CD14-positive monocyte (primary cell): ENCODE data around the gene SLC25A17. TPM values are rescaled to one million over a fixed set of nuclear protein-coding genes. Genes with fewer than 3 reads are reported as not detected.

ENCODE experiments used
- DNase-seq, 3 donors: peaks; one replicate each; pipeline ENCODE4 v3.0.0-alpha.2; 2011 to 2022
- H2AFZ ChIP-seq: 2 replicates; pipeline ENCODE4 v1.6.0; 2012; ENCODE audit warnings: mild to moderate bottlenecking, low read depth, low read length, inconsistent platforms; ENCODE audit not compliant: insufficient read depth, poor library complexity, severe bottlenecking
- H3K27ac ChIP-seq, 2 donors: 1 replicate in 1 of 2; 2 replicates in 1 of 2; pipeline ENCODE4 v1.5.1; 2012 to 2013; ENCODE audit warnings: low read length in 2 of 2, control low read depth in 1 of 2, inconsistent platforms in 1 of 2, low read depth in 1 of 2, mild to moderate bottlenecking in 1 of 2
- H3K27me3 ChIP-seq, 2 donors: one replicate each; pipeline versions ENCODE4 v1.6.0 to v1.6.1; 2011 to 2013; ENCODE audit warnings: low read length in 2 of 2; ENCODE audit not compliant: control insufficient read depth in 2 of 2, insufficient read depth in 2 of 2
- H3K36me3 ChIP-seq, 2 donors: replicated peaks in 1 of 2; 1 replicate in 1 of 2; 2 replicates in 1 of 2; pipeline versions ENCODE4 v1.5.1 to v1.6.1; 2012 to 2013; ENCODE audit warnings: low read length in 2 of 2, control low read depth in 1 of 2, inconsistent platforms in 1 of 2, mild to moderate bottlenecking in 1 of 2; ENCODE audit not compliant: insufficient read depth in 2 of 2, control insufficient read depth in 1 of 2
- H3K4me1 ChIP-seq, 2 donors: 1 replicate in 1 of 2; 2 replicates in 1 of 2; pipeline versions ENCODE4 v1.5.1 to v1.6.1; 2012 to 2013; ENCODE audit warnings: low read length in 2 of 2, control low read depth in 1 of 2, inconsistent platforms in 1 of 2, mild to moderate bottlenecking in 1 of 2, moderate library complexity in 1 of 2; ENCODE audit not compliant: insufficient read depth in 2 of 2, control insufficient read depth in 1 of 2
- H3K4me2 ChIP-seq: replicated peaks from 2 replicates; pipeline ENCODE3; 2012; ENCODE audit warnings: low read length, moderate library complexity, mild to moderate bottlenecking; ENCODE audit not compliant: poor library complexity, severe bottlenecking; ENCODE audit errors: extremely low read depth
- H3K4me3 ChIP-seq, 3 experiments: fragments of 200-600 bp in 1 of 3; sonication (generic) in 1 of 3; replicated peaks in 1 of 3; 1 replicate in 2 of 3; 2 replicates in 1 of 3; pipeline ENCODE4 v1.5.1; 2011 to 2013; ENCODE audit warnings: low read length in 3 of 3, mild to moderate bottlenecking in 3 of 3, control low read depth in 2 of 3, low read depth in 2 of 3, inconsistent platforms in 1 of 3, moderate library complexity in 1 of 3
- H3K79me2 ChIP-seq: 2 replicates; pipeline ENCODE4 v1.6.0; 2012; ENCODE audit warnings: mild to moderate bottlenecking, control low read depth, inconsistent platforms, low read length, moderate library complexity; ENCODE audit not compliant: insufficient read depth
- H3K9ac ChIP-seq: 2 replicates; pipeline ENCODE4 v1.6.0; 2017; ENCODE audit warnings: low read length, mild to moderate bottlenecking; ENCODE audit not compliant: insufficient read depth, poor library complexity, severe bottlenecking
- H3K9me3 ChIP-seq, 2 donors: replicated peaks in 1 of 2; 1 replicate in 1 of 2; 2 replicates in 1 of 2; pipeline versions ENCODE4 v1.5.1 to v1.6.1; 2012 to 2013; ENCODE audit warnings: low read length in 2 of 2, control low read depth in 1 of 2; ENCODE audit not compliant: control insufficient read depth in 1 of 2, insufficient read depth in 1 of 2
- H4K20me1 ChIP-seq: 2 replicates; pipeline ENCODE4 v1.6.0; 2012; ENCODE audit warnings: mild to moderate bottlenecking, low read length, control low read depth, moderate library complexity; ENCODE audit not compliant: insufficient read depth
- H3K27ac Mint-ChIP-seq, 7 donors: one replicate each; pipeline ENCODE4 v1.8.0; 2020; ENCODE audit warnings: mild to moderate bottlenecking in 7 of 7, mixed read lengths in 7 of 7, moderate library complexity in 6 of 7, inconsistent platforms in 2 of 7
- H3K27me3 Mint-ChIP-seq, 3 donors: one replicate each; pipeline ENCODE4 v1.8.0; 2021 to 2022; ENCODE audit warnings: low read depth in 3 of 3, mild to moderate bottlenecking in 3 of 3, mixed read lengths in 3 of 3, moderate library complexity in 3 of 3, inconsistent platforms in 1 of 3
- H3K36me3 Mint-ChIP-seq, 2 donors: one replicate each; pipeline ENCODE4 v1.8.0; 2020; ENCODE audit warnings: mixed read lengths in 2 of 2, inconsistent platforms in 1 of 2, mild to moderate bottlenecking in 1 of 2
- H3K4me1 Mint-ChIP-seq: one replicate; pipeline ENCODE4 v1.8.0; 2020; ENCODE audit warnings: mild to moderate bottlenecking, mixed read lengths
- H3K4me3 Mint-ChIP-seq, 2 donors: one replicate each; pipeline ENCODE4 v1.8.0; 2020; ENCODE audit warnings: mild to moderate bottlenecking in 2 of 2, mixed read lengths in 2 of 2, moderate library complexity in 1 of 2
- H3K9me3 Mint-ChIP-seq, 7 donors: one replicate each; pipeline ENCODE4 v1.8.0; 2020 to 2022; ENCODE audit warnings: mixed read lengths in 7 of 7, mild to moderate bottlenecking in 6 of 7, moderate library complexity in 6 of 7, inconsistent platforms in 2 of 7
- WGBS: methylation state at CpG from one replicate; pipeline ENCODE4 v1.1.5; 2013; ENCODE audit warnings: missing lambda C conversion rate; ENCODE audit not compliant: insufficient coverage; 5-methylcytosine and 5-hydroxymethylcytosine counted together
- intact Hi-C, 2 donors: fragments of 100-400 bp; cut with micrococcal nuclease; formaldehyde crosslinking; loops; one replicate each; pipeline versions ENCODE4 v1.15.0 to v1.15.1; 2023
- polyA plus RNA-seq, 3 donors: library from polyadenylated mRNA; depleted of rRNA in 1 of 3; unstranded in 2 of 3; stranded (reverse) in 1 of 3; fragments of 300-500 nt in 2 of 3; fragments of >200 nt in 1 of 3; fragmentation: Illumina TruSeq in 2 of 3; gene quantifications; 1 replicate in 2 of 3; 2 replicates in 1 of 3; pipeline ENCODE4 v1.2.3, GENCODE V29; 2012 to 2021
- TF ChIP-seq, protein P1 (sequence below): fragments of 200-600 bp; IDR thresholded peaks from one replicate; pipeline ENCODE4 v1.8.0; 2022; ENCODE audit warnings: antibody characterized with exemption, mild to moderate bottlenecking

Gene SLC25A17
- polyA plus RNA-seq, 3 donors = 7.3 to 10.6 (median 8.8) TPM

GRCh38 chr22:40844951-40845350 lies 25.8 kb upstream of the SLC25A17 start:
- no peak overlapping the region for H3K27ac Mint-ChIP-seq
- H3K36me3 Mint-ChIP-seq = peaks cover 68 to 87% of the 10 kb centered on the region in 2 donors
- Histone ChIP-seq H3K36me3 (peaks cover 80 to 98% of the 10 kb centered on the region in 2 donors), H3K27me3 (no peaks in the 10 kb centered on the region), H3K4me2 (no peak overlapping the region), H2AFZ (no peak overlapping the region), H3K27ac (no peak overlapping the region), H3K9me3 (no peaks in the 10 kb centered on the region), H4K20me1 (no peaks in the 10 kb centered on the region), H3K4me1 (no peaks in the 10 kb centered on the region), H3K79me2 (peaks cover 11% of the 10 kb centered on the region), H3K4me3 (no peak overlapping the region), H3K9ac (no peak overlapping the region)
- no peak for DNase-seq
- no peaks in the 10 kb centered on the region for H3K4me1 Mint-ChIP-seq
- no peaks in the 10 kb centered on the region for H3K9me3 Mint-ChIP-seq
- no peaks in the 10 kb centered on the region for H3K27me3 Mint-ChIP-seq
- TF ChIP-seq, protein P1, sequence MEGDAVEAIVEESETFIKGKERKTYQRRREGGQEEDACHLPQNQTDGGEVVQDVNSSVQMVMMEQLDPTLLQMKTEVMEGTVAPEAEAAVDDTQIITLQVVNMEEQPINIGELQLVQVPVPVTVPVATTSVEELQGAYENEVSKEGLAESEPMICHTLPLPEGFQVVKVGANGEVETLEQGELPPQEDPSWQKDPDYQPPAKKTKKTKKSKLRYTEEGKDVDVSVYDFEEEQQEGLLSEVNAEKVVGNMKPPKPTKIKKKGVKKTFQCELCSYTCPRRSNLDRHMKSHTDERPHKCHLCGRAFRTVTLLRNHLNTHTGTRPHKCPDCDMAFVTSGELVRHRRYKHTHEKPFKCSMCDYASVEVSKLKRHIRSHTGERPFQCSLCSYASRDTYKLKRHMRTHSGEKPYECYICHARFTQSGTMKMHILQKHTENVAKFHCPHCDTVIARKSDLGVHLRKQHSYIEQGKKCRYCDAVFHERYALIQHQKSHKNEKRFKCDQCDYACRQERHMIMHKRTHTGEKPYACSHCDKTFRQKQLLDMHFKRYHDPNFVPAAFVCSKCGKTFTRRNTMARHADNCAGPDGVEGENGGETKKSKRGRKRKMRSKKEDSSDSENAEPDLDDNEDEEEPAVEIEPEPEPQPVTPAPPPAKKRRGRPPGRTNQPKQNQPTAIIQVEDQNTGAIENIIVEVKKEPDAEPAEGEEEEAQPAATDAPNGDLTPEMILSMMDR = no peak
- intact Hi-C loops = loop anchor here in 1 of 2 donors (10.0 kb wide), 1 partner anchor 310 kb away; no protein-coding TSS in a partner anchor
- H3K4me3 Mint-ChIP-seq = no peak overlapping the region
- no CpG with 5 or more reads among the region's 3 CpGs for WGBS

DNA sequence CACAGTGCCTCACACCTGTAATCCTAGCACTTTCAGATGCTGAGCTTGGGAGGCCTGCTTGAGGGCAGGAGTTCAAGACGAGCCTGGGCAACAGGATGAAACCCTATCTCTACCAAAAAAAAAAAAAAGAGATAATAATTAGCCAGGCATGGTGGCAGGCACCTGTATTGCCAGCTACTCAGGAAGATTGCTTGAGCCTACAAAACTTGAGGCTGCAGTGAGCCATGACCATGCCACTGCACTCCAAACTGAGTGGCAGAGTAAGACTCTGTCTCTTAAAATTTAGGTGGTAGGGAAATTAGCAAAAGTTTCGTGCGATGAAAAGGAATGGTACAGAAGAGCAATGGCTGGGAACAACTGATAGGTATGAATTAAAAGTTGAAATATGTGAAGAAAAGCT lies 19.3 kb upstream of the SLC25A17 start:
- H3K4me3 ChIP-seq = no peak overlapping the region
- no CpG with 5 or more reads among the region's 3 CpGs for WGBS
- intact Hi-C loops = no loop called here
- H3K79me2 ChIP-seq = peaks cover 12% of the 10 kb centered on the region
- H3K36me3 ChIP-seq = peaks cover 91 to 96% of the 10 kb centered on the region in 2 donors
- H3K9me3 ChIP-seq = no peaks in the 10 kb centered on the region
- no peaks in the 10 kb centered on the region for H3K4me1 ChIP-seq
- no peak overlapping the region for H3K27ac Mint-ChIP-seq
- TF ChIP-seq, protein P1 = no peak
- no peaks in the 10 kb centered on the region for H3K27me3 ChIP-seq
- H3K27ac ChIP-seq = no peak overlapping the region
- no peak overlapping the region for H3K9ac ChIP-seq
- H3K4me2 ChIP-seq = no peak overlapping the region
- no peaks in the 10 kb centered on the region for H3K4me1 Mint-ChIP-seq
- H3K36me3 Mint-ChIP-seq = peaks cover 74 to 87% of the 10 kb centered on the region in 2 donors
- H3K9me3 Mint-ChIP-seq = no peaks in the 10 kb centered on the region
- H3K4me3 Mint-ChIP-seq = no peak overlapping the region
- no peaks in the 10 kb centered on the region for H3K27me3 Mint-ChIP-seq
- H2AFZ ChIP-seq = no peak overlapping the region
- DNase-seq = no peak
- no peaks in the 10 kb centered on the region for H4K20me1 ChIP-seq
